HCT116 (cell line): Measurements from ENCODE around the gene KAZN. TPM values are rescaled to one million over a fixed set of nuclear protein-coding genes. Genes with fewer than 3 reads are reported as not detected.

Experiments used
- ATAC-seq: fragments of 200-7000 bp; cut with Tn5 transposase; 2 replicates; pipeline ENCODE4 v1.9.1; 2020; ENCODE audit warnings: mild to moderate bottlenecking, moderate library complexity
- BruUV-seq: library from RNA; stranded (reverse); fragments of 400-500 nt; replicated peaks from 2 replicates; lab custom pipeline; 2021; lab: Mats Ljungman, UMichigan
- CTCF ChIA-PET: fragments of 300-600 bp; sonication (Branson Sonifier 250); formaldehyde crosslinking; loops from one replicate; lab custom pipeline; 2021; ENCODE audit warnings: antibody characterized with exemption; lab: Charles Lee
- POLR2A ChIA-PET: fragments of 300-600, 350-600 bp; sonication (Branson Sonifier 250); formaldehyde crosslinking; loops from one replicate; lab custom pipeline; 2021; ENCODE audit warnings: antibody characterized with exemption; lab: Charles Lee
- RAD21 ChIA-PET, 2 experiments: fragments of 300-600 bp; sonication (Branson Sonifier 250); formaldehyde crosslinking; loops; one replicate each; lab custom pipeline; 2023; ENCODE audit warnings: low total read pairs in 2 of 2; ENCODE audit not compliant: uncharacterized antibody in 2 of 2, unreplicated experiment in 2 of 2, low non-redundant PET in 1 of 2; lab: Charles Lee
- DNase-seq: peaks from one replicate; pipeline ENCODE4 v3.0.0-alpha.2; 2010; ENCODE audit warnings: low read depth, low spot score
- H2AFZ ChIP-seq: fragments of 200-600 bp; shearing (Covaris generic), sonication (generic); 2 replicates; pipeline ENCODE4 v1.6.1; 2017; ENCODE audit warnings: low read depth, mixed run types, mixed read lengths, antibody characterized with exemption, low read length; ENCODE audit not compliant: poor library complexity, severe bottlenecking
- H3K27ac ChIP-seq: 2 replicates; pipeline ENCODE4 v1.5.1; 2012; ENCODE audit warnings: low read depth, low read length
- H3K27me3 ChIP-seq: fragments of 200-600 bp; sonication (generic); 2 replicates; pipeline ENCODE4 v1.6.1; 2016; ENCODE audit warnings: mixed run types, low read length, mixed read lengths; ENCODE audit not compliant: insufficient read depth
- H3K36me3 ChIP-seq, 2 experiments: fragments of 200-500 bp in 1 of 2; fragments of 200-600 bp in 1 of 2; sonication (Bioruptor generic) in 1 of 2; sonication (generic) in 1 of 2; 2 replicates each; pipeline versions ENCODE4 v1.5.1 to v1.6.1; 2014 to 2016; ENCODE audit warnings: low read length in 2 of 2, inconsistent platforms in 1 of 2, mixed read lengths in 1 of 2, mixed run types in 1 of 2; ENCODE audit not compliant: insufficient read depth in 2 of 2, control insufficient read depth in 1 of 2
- H3K4me1 ChIP-seq, 2 experiments: fragments of 200-600 bp in 1 of 2; sonication (generic) in 1 of 2; 2 replicates each; pipeline versions ENCODE4 v1.5.1 to v1.6.1; 2012 to 2017; ENCODE audit warnings: low read length in 2 of 2, inconsistent platforms in 1 of 2, mild to moderate bottlenecking in 1 of 2, mixed read lengths in 1 of 2, mixed run types in 1 of 2, moderate library complexity in 1 of 2; ENCODE audit not compliant: insufficient read depth in 2 of 2, control insufficient read depth in 1 of 2
- H3K4me2 ChIP-seq: fragments of 200-600 bp; sonication (generic); 2 replicates; pipeline ENCODE4 v1.6.1; 2017; ENCODE audit warnings: mixed run types, low read length, mixed read lengths
- H3K4me3 ChIP-seq, 2 experiments: fragments of 200-600 bp in 1 of 2; sonication (generic) in 1 of 2; replicated peaks in 1 of 2; 2 replicates each; pipeline ENCODE4 v1.5.1; 2011 to 2016; ENCODE audit warnings: low read length in 2 of 2, control low read depth in 1 of 2, low read depth in 1 of 2, mild to moderate bottlenecking in 1 of 2, mixed read lengths in 1 of 2, mixed run types in 1 of 2
- H3K79me2 ChIP-seq: fragments of 200-600 bp; sonication (generic); 2 replicates; pipeline ENCODE4 v1.6.1; 2017; ENCODE audit warnings: mild to moderate bottlenecking, mixed run types, low read length, moderate library complexity, mixed read lengths; ENCODE audit not compliant: insufficient read depth
- H3K9ac ChIP-seq: fragments of 200-600 bp; sonication (generic); 2 replicates; pipeline ENCODE4 v1.6.1; 2016; ENCODE audit warnings: low read length, mixed read lengths
- H3K9me2 ChIP-seq: fragments of 200-600 bp; sonication (generic), shearing (Covaris generic); 2 replicates; pipeline ENCODE4 v1.6.1; 2017; ENCODE audit warnings: mixed run types, mild to moderate bottlenecking, moderate library complexity; ENCODE audit not compliant: insufficient read depth
- H3K9me3 ChIP-seq, 2 experiments: fragments of 200-500 bp in 1 of 2; fragments of 200-600 bp in 1 of 2; sonication (Bioruptor generic) in 1 of 2; sonication (generic) in 1 of 2; 2 replicates each; pipeline ENCODE4 v1.6.1; 2014 to 2017; ENCODE audit warnings: low read length in 2 of 2, mixed read lengths in 2 of 2, inconsistent platforms in 1 of 2, low read depth in 1 of 2, mild to moderate bottlenecking in 1 of 2, mixed run types in 1 of 2, moderate library complexity in 1 of 2; ENCODE audit not compliant: control insufficient read depth in 1 of 2, insufficient read depth in 1 of 2
- H4K20me1 ChIP-seq: fragments of 200-600 bp; sonication (generic), shearing (Covaris generic); 2 replicates; pipeline ENCODE4 v1.6.1; 2017; ENCODE audit warnings: mixed run types, mild to moderate bottlenecking, moderate library complexity; ENCODE audit not compliant: insufficient read depth
- CBX3 ChIP-seq: IDR thresholded peaks from 2 replicates; pipeline ENCODE4 v1.6.1; 2012; ENCODE audit warnings: low read depth
- EGR1 ChIP-seq: IDR thresholded peaks from 2 replicates; pipeline ENCODE4 v1.6.1; 2012; ENCODE audit warnings: low read depth
- EZH2phosphoT487 ChIP-seq: fragments of 200-600 bp; IDR thresholded peaks from 2 replicates; pipeline ENCODE4 v1.6.1; 2018; ENCODE audit warnings: antibody characterized with exemption, borderline replicate concordance
- FOSL1 ChIP-seq: IDR thresholded peaks from 2 replicates; pipeline ENCODE4 v1.6.1; 2012; ENCODE audit warnings: low read depth
- RAD21 ChIP-seq: IDR thresholded peaks from 2 replicates; pipeline ENCODE4 v1.6.1; 2012; ENCODE audit warnings: low read depth, mild to moderate bottlenecking
- SRF ChIP-seq: IDR thresholded peaks from 2 replicates; pipeline ENCODE4 v1.6.1; 2012; ENCODE audit warnings: low read depth
- TCF7L2 ChIP-seq: IDR thresholded peaks from 2 replicates; pipeline ENCODE4 v1.7.0; 2011; ENCODE audit warnings: borderline replicate concordance, inconsistent platforms; ENCODE audit not compliant: insufficient read depth, insufficient read length; ENCODE audit errors: extremely low read depth
- YY1 ChIP-seq: IDR thresholded peaks from 2 replicates; pipeline ENCODE4 v1.6.1; 2011; ENCODE audit warnings: low read length, low read depth, moderate library complexity, mild to moderate bottlenecking; ENCODE audit not compliant: insufficient replicate concordance; ENCODE audit errors: extremely low read depth
- ZBTB33 ChIP-seq: IDR thresholded peaks from 2 replicates; pipeline ENCODE4 v1.6.1; 2011; ENCODE audit warnings: mild to moderate bottlenecking, low read length, moderate library complexity; ENCODE audit not compliant: insufficient replicate concordance; ENCODE audit errors: extremely low read depth
- intact Hi-C: fragments of 100-400 bp; cut with micrococcal nuclease; formaldehyde crosslinking; loops from 2 replicates; pipeline ENCODE4 v1.10.0; 2022
- total RNA-seq: library from RNA; stranded (reverse); gene quantifications from one replicate; pipeline ENCODE4 v1.2.1, GENCODE V29; 2021; ENCODE audit not compliant: unreplicated experiment
- TF ChIP-seq, protein P1 (sequence below): IDR thresholded peaks from 2 replicates; pipeline ENCODE4 v1.6.1; 2012

Gene KAZN
- total RNA-seq, 1 experiment from 2014 or later, result 13.4 TPM

- no peak for ATAC-seq
- no peak overlapping the region for H3K27ac ChIP-seq
- DNase-seq, result no peak
- H3K4me3 ChIP-seq, result no peak overlapping the region
- H3K9me3 ChIP-seq, result no peaks in the 10 kb centered on the region
- H2AFZ ChIP-seq, result no peak overlapping the region
- H4K20me1 ChIP-seq, result no peaks in the 10 kb centered on the region
- no peaks in the 10 kb centered on the region for H3K79me2 ChIP-seq
- H3K36me3 ChIP-seq, result no peaks in the 10 kb centered on the region
- RAD21 ChIA-PET, result no interaction called here
- no peak overlapping the region for H3K4me2 ChIP-seq
- no peak overlapping the region for H3K9ac ChIP-seq
- POLR2A ChIA-PET, result no interaction called here
- H3K27me3 ChIP-seq, result peaks cover 21% of the 10 kb centered on the region; the same call in 1 of the 2 replicates
- no TSS peak for BruUV-seq
- intact Hi-C loops, result no loop called here
- TF ChIP-seq ZBTB33, result no peak
- no peak for TF ChIP-seq SRF
- no peaks in the 10 kb centered on the region for H3K9me2 ChIP-seq
- H3K4me1 ChIP-seq, result no peaks in the 10 kb centered on the region
- CTCF ChIA-PET, result no interaction called here
Measured at GRCh38 chr1:14662116-14662515, 63.6 kb downstream of the KAZN start.

GRCh38 chr1:14663773-14664172 lies 65.3 kb downstream of the KAZN start:
- CTCF ChIA-PET, result no interaction called here

More at GRCh38 chr1:14663773-14664172, 65.3 kb downstream of the KAZN start:
- peaks cover 35% of the 10 kb centered on the region for H3K27me3 ChIP-seq
- no peaks in the 10 kb centered on the region for H3K79me2 ChIP-seq
- H2AFZ ChIP-seq, result no peak overlapping the region
- H3K27ac ChIP-seq, result no peak overlapping the region
- no peak overlapping the region for H3K4me3 ChIP-seq
- ChIA-PET POLR2A (no interaction called here), RAD21 (no interaction called here)
- H4K20me1 ChIP-seq, result no peaks in the 10 kb centered on the region
- H3K4me1 ChIP-seq, result no peaks in the 10 kb centered on the region
- H3K9me3 ChIP-seq, result no peaks in the 10 kb centered on the region
- no peak for DNase-seq
- no peak for ATAC-seq
- H3K4me2 ChIP-seq, result no peak overlapping the region
- H3K36me3 ChIP-seq, result no peaks in the 10 kb centered on the region
- no peak overlapping the region for H3K9ac ChIP-seq
- H3K9me2 ChIP-seq, result no peaks in the 10 kb centered on the region
- intact Hi-C loops, result no loop called here
- TF ChIP-seq, protein P1, sequence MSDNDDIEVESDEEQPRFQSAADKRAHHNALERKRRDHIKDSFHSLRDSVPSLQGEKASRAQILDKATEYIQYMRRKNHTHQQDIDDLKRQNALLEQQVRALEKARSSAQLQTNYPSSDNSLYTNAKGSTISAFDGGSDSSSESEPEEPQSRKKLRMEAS, result no peak
- no peak for TF ChIP-seq FOSL1
- no peak for TF ChIP-seq SRF
- no peak for TF ChIP-seq EZH2phosphoT487
- TF ChIP-seq TCF7L2, result no peak
- TF ChIP-seq CBX3, result no peak
- no peak for TF ChIP-seq YY1
- no peak for TF ChIP-seq RAD21
- TF ChIP-seq EGR1, result no peak
- no TSS peak for BruUV-seq
